Peyer's patch (tissue), 4 donors: ENCODE measurements around the gene ZXDA. TPM values are rescaled to one million over a fixed set of nuclear protein-coding genes. Genes with fewer than 3 reads are reported as not detected.

Experiments used
- DNase-seq, 3 donors: peaks; one replicate each; pipeline ENCODE4 v3.0.0-alpha.2; 2017 to 2019
- H3K27ac ChIP-seq, 4 donors: fragments of 200-600 bp; sonication (generic); one replicate each; pipeline ENCODE4 v1.5.1; 2016 to 2019
- H3K27me3 ChIP-seq, 2 donors: fragments of 200-600 bp; sonication (generic); one replicate each; pipeline ENCODE4 v1.5.1; 2019
- H3K36me3 ChIP-seq, 3 donors: fragments of 200-600 bp; sonication (generic); one replicate each; pipeline ENCODE4 v1.5.1; 2016 to 2019
- H3K4me1 ChIP-seq, 4 donors: fragments of 200-600 bp; sonication (generic); one replicate each; pipeline ENCODE4 v1.5.1; 2016 to 2019
- H3K4me3 ChIP-seq, 4 donors: fragments of 200-600 bp; sonication (generic); 1 replicate in 3 of 4; 2 replicates in 1 of 4; pipeline ENCODE4 v1.5.1; 2016 to 2019; ENCODE audit warnings: mild to moderate bottlenecking in 1 of 4
- H3K9me3 ChIP-seq, 4 donors: fragments of 200-600 bp; sonication (generic); one replicate each; pipeline ENCODE4 v1.5.1; 2016 to 2019; ENCODE audit warnings: mild to moderate bottlenecking in 1 of 4
- CTCF ChIP-seq, 6 experiments: fragments of 450-650 bp in 4 of 6; fragments of 200-600 bp in 2 of 6; sonication (generic) in 1 of 6; IDR thresholded peaks; one replicate each; pipeline ENCODE4 v1.5.1; 2017 to 2019; ENCODE audit warnings: antibody characterized with exemption in 6 of 6, mild to moderate bottlenecking in 3 of 6, moderate library complexity in 1 of 6
- POLR2A ChIP-seq, 2 donors: fragments of 450-650 bp; IDR thresholded peaks; one replicate each; pipeline ENCODE4 v1.5.1; 2017; ENCODE audit warnings: antibody characterized with exemption in 2 of 2, mild to moderate bottlenecking in 2 of 2, moderate library complexity in 2 of 2
- total RNA-seq, 4 donors: library from RNA; depleted of rRNA; stranded (reverse); fragments of >200 nt; gene quantifications; one replicate each; pipeline ENCODE4 v1.1.0, GENCODE V29; 2016

Gene ZXDA
- total RNA-seq, 4 donors from 2014 or later = 4.4 to 9.9 (median 6.7) TPM

GRCh38 chrX:57906790-57907189 lies 3.5 kb downstream of the ZXDA start:
- H3K27ac ChIP-seq = peak overlapping the region in 1 of 4 donors; percentile 30
- no peak for DNase-seq
- H3K36me3 ChIP-seq = no peaks in the 10 kb centered on the region
- H3K4me3 ChIP-seq = no peak overlapping the region
- H3K27me3 ChIP-seq = no peaks in the 10 kb centered on the region
- TF ChIP-seq POLR2A (IDR thresholded peaks at IDR 0.05) (no peak), CTCF (IDR thresholded peaks at IDR 0.05) (no peak)
- H3K9me3 ChIP-seq = no peaks in the 10 kb centered on the region
- H3K4me1 ChIP-seq = no peaks in the 10 kb centered on the region

GRCh38 chrX:57905141-57905540 lies 5.1 kb downstream of the ZXDA start:
- no peak for TF ChIP-seq CTCF (IDR thresholded peaks at IDR 0.05)
- TF ChIP-seq POLR2A (IDR thresholded peaks at IDR 0.05) = no peak
- DNase-seq = no peak
- no peaks in the 10 kb centered on the region for H3K9me3 ChIP-seq
- H3K4me1 ChIP-seq = no peaks in the 10 kb centered on the region
- H3K27me3 ChIP-seq = no peaks in the 10 kb centered on the region
- H3K4me3 ChIP-seq = no peak overlapping the region
- no peaks in the 10 kb centered on the region for H3K36me3 ChIP-seq
- peak overlapping the region in 1 of 4 donors; percentile 40 for H3K27ac ChIP-seq

GRCh38 chrX:57904176-57904880 lies 5.9 kb downstream of the ZXDA start:
- DNase-seq = no peak
- no peak overlapping the region for H3K4me3 ChIP-seq
- no peak for TF ChIP-seq POLR2A (IDR thresholded peaks at IDR 0.05)
- H3K4me1 ChIP-seq = no peaks in the 10 kb centered on the region
- H3K36me3 ChIP-seq = no peaks in the 10 kb centered on the region
- H3K27me3 ChIP-seq = no peaks in the 10 kb centered on the region
- no peak overlapping the region for H3K27ac ChIP-seq
- H3K9me3 ChIP-seq = no peaks in the 10 kb centered on the region

- Histone ChIP-seq H3K36me3 (no peaks in the 10 kb centered on the region), H3K27ac (no peak overlapping the region), H3K4me1 (no peaks in the 10 kb centered on the region), H3K27me3 (no peaks in the 10 kb centered on the region), H3K9me3 (no peaks in the 10 kb centered on the region), H3K4me3 (no peak overlapping the region)
- no peak for DNase-seq
- TF ChIP-seq CTCF (IDR thresholded peaks at IDR 0.05) = no peak
- no peak for TF ChIP-seq POLR2A (IDR thresholded peaks at IDR 0.05)
Observed at GRCh38 chrX:57902633-57903032, 7.6 kb downstream of the ZXDA start.

GRCh38 chrX:57901466-57901865 lies 8.8 kb downstream of the ZXDA start:
- Histone ChIP-seq H3K27me3 (no peaks in the 10 kb centered on the region), H3K4me1 (no peaks in the 10 kb centered on the region), H3K27ac (no peak overlapping the region), H3K4me3 (no peak overlapping the region), H3K9me3 (no peaks in the 10 kb centered on the region), H3K36me3 (no peaks in the 10 kb centered on the region)
- DNase-seq = no peak
- TF ChIP-seq CTCF (IDR thresholded peaks at IDR 0.05) (no peak), POLR2A (IDR thresholded peaks at IDR 0.05) (no peak)

- no peaks in the 10 kb centered on the region for H3K27me3 ChIP-seq
- no peaks in the 10 kb centered on the region for H3K36me3 ChIP-seq
- no peaks in the 10 kb centered on the region for H3K4me1 ChIP-seq
- no peak for DNase-seq
- no peak overlapping the region for H3K4me3 ChIP-seq
- TF ChIP-seq CTCF (IDR thresholded peaks at IDR 0.05) = no peak
- TF ChIP-seq POLR2A (IDR thresholded peaks at IDR 0.05) = no peak
- peak overlapping the region in 1 of 4 donors; percentile 12 for H3K27ac ChIP-seq
- no peaks in the 10 kb centered on the region for H3K9me3 ChIP-seq
Observed at GRCh38 chrX:57900975-57901374, 9.3 kb downstream of the ZXDA start.
